H1 (cell line): Measurements from ENCODE around the gene ARHGAP24. TPM values are rescaled to one million over a fixed set of nuclear protein-coding genes. Genes with fewer than 3 reads are reported as not detected.

ENCODE experiments used
- CTCF ChIA-PET: fragments of 300-600 bp; sonication (Branson Sonifier 250); formaldehyde crosslinking; loops from one replicate; lab custom pipeline; 2021; ENCODE audit not compliant: partially characterized antibody; lab: Charles Lee
- POLR2A ChIA-PET: fragments of 300-600 bp; sonication (Branson Sonifier 250); formaldehyde crosslinking; loops from one replicate; lab custom pipeline; 2021; ENCODE audit warnings: inconsistent platforms; ENCODE audit not compliant: partially characterized antibody; lab: Charles Lee
- DNase-seq, 2 experiments: peaks; one replicate each; pipeline versions ENCODE4 v3.0.0 to v3.0.0-alpha.2; 2010 to 2022; ENCODE audit warnings: low spot score in 2 of 2, low read depth in 1 of 2, mixed read lengths in 1 of 2
- FAIRE-seq: peaks from 2 replicates; lab custom pipeline; 2011; peaks lifted over from hg19 to GRCh38; lab: Jason Lieb, UNC
- H2AFZ ChIP-seq: 2 replicates; pipeline ENCODE4 v1.8.1; 2012; ENCODE audit warnings: low read length, inconsistent platforms
- H2AK5ac ChIP-seq: 2 replicates; pipeline ENCODE4 v1.6.1; 2013; ENCODE audit warnings: low read depth, low read length
- H2BK120ac ChIP-seq: replicated peaks from 2 replicates; pipeline ENCODE3; 2013; ENCODE audit warnings: low read depth, low read length, inconsistent platforms
- H2BK12ac ChIP-seq: 2 replicates; pipeline ENCODE4 v1.6.1; 2013; ENCODE audit warnings: low read depth, low read length
- H2BK15ac ChIP-seq: 2 replicates; pipeline ENCODE4 v1.6.1; 2013; ENCODE audit warnings: low read length
- H2BK20ac ChIP-seq: 2 replicates; pipeline ENCODE4 v1.6.1; 2013; ENCODE audit warnings: low read length
- H2BK5ac ChIP-seq: 2 replicates; pipeline ENCODE4 v1.6.1; 2013; ENCODE audit warnings: low read depth, low read length
- H3K14ac ChIP-seq: 2 replicates; pipeline ENCODE4 v1.6.1; 2013; ENCODE audit warnings: inconsistent platforms; ENCODE audit not compliant: insufficient read length
- H3K18ac ChIP-seq: 2 replicates; pipeline ENCODE4 v1.6.1; 2013; ENCODE audit warnings: low read length; ENCODE audit errors: extremely low read depth
- H3K23ac ChIP-seq: 2 replicates; pipeline ENCODE4 v1.6.1; 2013; ENCODE audit warnings: inconsistent platforms; ENCODE audit not compliant: insufficient read length
- H3K23me2 ChIP-seq: 2 replicates; pipeline ENCODE4 v1.6.1; 2013; ENCODE audit warnings: low read depth, low read length
- H3K27ac ChIP-seq: 2 replicates; pipeline ENCODE4 v1.6.1; 2011; ENCODE audit warnings: low read depth, low read length, inconsistent platforms
- H3K27me3 ChIP-seq, 4 experiments: replicated peaks in 1 of 4; 1 replicate in 1 of 4; 2 replicates in 3 of 4; pipeline versions ENCODE4 v1.6.1 to v1.8.1; 2011 to 2013; ENCODE audit warnings: low read length in 3 of 4, mild to moderate bottlenecking in 3 of 4, inconsistent platforms in 2 of 4, mixed read lengths in 2 of 4, moderate library complexity in 1 of 4; ENCODE audit not compliant: control insufficient read depth in 3 of 4, insufficient read depth in 3 of 4; ENCODE audit errors: extremely low read depth in 1 of 4
- H3K36me3 ChIP-seq, 4 experiments: 2 replicates each; pipeline versions ENCODE4 v1.6.1 to v1.8.1; 2011 to 2013; ENCODE audit warnings: mild to moderate bottlenecking in 4 of 4, low read length in 3 of 4, moderate library complexity in 2 of 4, control low read depth in 1 of 4, inconsistent platforms in 1 of 4; ENCODE audit not compliant: insufficient read depth in 4 of 4, control insufficient read depth in 2 of 4
- H3K4ac ChIP-seq: replicated peaks from 2 replicates; pipeline ENCODE3; 2013; ENCODE audit warnings: low read length, low read depth, mixed read lengths, inconsistent platforms; ENCODE audit not compliant: insufficient read length
- H3K4me1 ChIP-seq, 4 experiments: replicated peaks in 1 of 4; 1 replicate in 1 of 4; 2 replicates in 3 of 4; pipeline versions ENCODE4 v1.6.1 to v1.8.1; 2011 to 2013; ENCODE audit warnings: low read length in 3 of 4, inconsistent platforms in 2 of 4, mixed read lengths in 1 of 4; ENCODE audit not compliant: insufficient read depth in 4 of 4, control insufficient read depth in 3 of 4
- H3K4me2 ChIP-seq, 2 experiments: 2 replicates each; pipeline versions ENCODE4 v1.6.1 to v1.8.1; 2011 to 2013; ENCODE audit warnings: low read depth in 2 of 2, low read length in 2 of 2, control low read depth in 1 of 2, inconsistent platforms in 1 of 2, mild to moderate bottlenecking in 1 of 2; ENCODE audit not compliant: insufficient read depth in 1 of 2
- H3K4me3 ChIP-seq, 4 experiments: fragments of 200-600, 300-600 bp in 1 of 4; sonication (generic), shearing (Covaris generic), sonication (Bioruptor Twin) in 1 of 4; 2 replicates each; pipeline versions ENCODE4 v1.5.1 to v1.8.1; 2011 to 2016; ENCODE audit warnings: low read length in 4 of 4, low read depth in 3 of 4, control low read depth in 2 of 4, inconsistent platforms in 2 of 4, mild to moderate bottlenecking in 2 of 4, mixed read lengths in 1 of 4, moderate library complexity in 1 of 4; ENCODE audit not compliant: insufficient read depth in 2 of 4; ENCODE audit errors: extremely low read depth in 1 of 4
- H3K56ac ChIP-seq: replicated peaks from 2 replicates; pipeline ENCODE3; 2013; ENCODE audit warnings: low read depth, mild to moderate bottlenecking, mixed read lengths, low read length, inconsistent platforms; ENCODE audit not compliant: insufficient read length
- H3K79me1 ChIP-seq: 2 replicates; pipeline ENCODE4 v1.6.1; 2013; ENCODE audit warnings: low read depth, low read length, control low read depth
- H3K79me2 ChIP-seq, 2 experiments: 2 replicates each; pipeline versions ENCODE4 v1.6.1 to v1.8.1; 2012 to 2013; ENCODE audit warnings: low read length in 2 of 2, mild to moderate bottlenecking in 2 of 2, inconsistent platforms in 1 of 2; ENCODE audit not compliant: insufficient read depth in 2 of 2, control insufficient read depth in 1 of 2
- H3K9ac ChIP-seq, 4 experiments: replicated peaks in 1 of 4; 1 replicate in 1 of 4; 2 replicates in 3 of 4; pipeline versions ENCODE4 v1.6.1 to v1.8.1; 2011 to 2013; ENCODE audit warnings: low read depth in 3 of 4, low read length in 3 of 4, control low read depth in 2 of 4, mild to moderate bottlenecking in 2 of 4, moderate library complexity in 2 of 4, inconsistent platforms in 1 of 4; ENCODE audit errors: extremely low read depth in 1 of 4
- H3K9me3 ChIP-seq, 2 experiments: 2 replicates each; pipeline versions ENCODE4 v1.6.1 to v1.8.1; 2012 to 2013; ENCODE audit warnings: mild to moderate bottlenecking in 2 of 2, moderate library complexity in 2 of 2, control low read depth in 1 of 2, inconsistent platforms in 1 of 2, low read depth in 1 of 2, low read length in 1 of 2, mixed read lengths in 1 of 2; ENCODE audit not compliant: insufficient read depth in 2 of 2
- H4K20me1 ChIP-seq, 2 experiments: replicated peaks in 1 of 2; 2 replicates each; pipeline versions ENCODE3 to v1.8.1; 2011 to 2013; ENCODE audit warnings: inconsistent platforms in 2 of 2, low read length in 2 of 2, mild to moderate bottlenecking in 1 of 2; ENCODE audit not compliant: insufficient read depth in 2 of 2, control insufficient read depth in 1 of 2
- H4K5ac ChIP-seq: 2 replicates; pipeline ENCODE4 v1.6.1; 2013; ENCODE audit warnings: low read length, low read depth, mixed read lengths, inconsistent platforms; ENCODE audit not compliant: insufficient read length
- H4K8ac ChIP-seq: 2 replicates; pipeline ENCODE4 v1.8.0; 2013; ENCODE audit warnings: mild to moderate bottlenecking, moderate library complexity, low read length, inconsistent platforms; ENCODE audit not compliant: insufficient read depth; ENCODE audit errors: extremely low read depth
- H4K91ac ChIP-seq: replicated peaks from 2 replicates; pipeline ENCODE3; 2013; ENCODE audit warnings: low read length, mixed read lengths, inconsistent platforms; ENCODE audit not compliant: insufficient read length
- CHD2 ChIP-seq: IDR thresholded peaks from 2 replicates; pipeline ENCODE4 v1.6.1; 2012; ENCODE audit warnings: low read length, improper control_type of control experiment
- JUN ChIP-seq: IDR thresholded peaks from 2 replicates; pipeline ENCODE4 v1.6.1; 2011; ENCODE audit warnings: low read depth, mild to moderate bottlenecking, improper control_type of control experiment, low read length
- KDM4A ChIP-seq: IDR thresholded peaks from one replicate; pipeline ENCODE4 v1.7.1; 2012; ENCODE audit warnings: low read depth, mild to moderate bottlenecking, moderate library complexity, low read length, inconsistent platforms; ENCODE audit not compliant: severe bottlenecking
- TBP ChIP-seq: IDR thresholded peaks from 2 replicates; pipeline ENCODE4 v1.6.1; 2011; ENCODE audit warnings: low read depth, low read length, improper control_type of control experiment
- TEAD4 ChIP-seq: IDR thresholded peaks from 2 replicates; pipeline ENCODE4 v1.6.1; 2012; ENCODE audit warnings: low read depth, low read length, inconsistent platforms, mixed read lengths
- WGBS, 2 experiments: shearing (Covaris generic) in 1 of 2; methylation state at CpG; one replicate each; pipeline versions ENCODE4 v1.1.6 to v1.1.7; 2013 to 2015; ENCODE audit warnings: low lambda C conversion rate in 2 of 2, mixed read lengths in 2 of 2, inconsistent platforms in 1 of 2, low coverage in 1 of 2, missing lambda C conversion rate in 1 of 2; ENCODE audit not compliant: insufficient replicate concordance in 2 of 2, insufficient coverage in 1 of 2, insufficient read length in 1 of 2; ENCODE audit errors: extremely low coverage in 1 of 2, missing lambda C conversion rate in 1 of 2; 5-methylcytosine and 5-hydroxymethylcytosine counted together
- polyA plus RNA-seq, 7 experiments: library from polyadenylated mRNA; depleted of rRNA in 3 of 7; stranded (reverse) in 5 of 7; unstranded in 2 of 7; fragments of >200 nt in 5 of 7; fragments of 200-250 nt in 2 of 7; gene quantifications; 1 replicate in 5 of 7; 2 replicates in 1 of 7; 4 replicates in 1 of 7; pipeline versions ENCODE4 v1.2.1 to v1.2.3, GENCODE V29; 2011 to 2013; ENCODE audit warnings: missing spikeins in 2 of 7, mixed read lengths in 2 of 7
- total RNA-seq: library from RNA; stranded (reverse); fragmentation: NEBNext Ultra II Directional; extraction: Animal tissue kit (Norgen Biotek cat#: 25700); gene quantifications from 2 replicates; pipeline ENCODE4 v1.2.1, GENCODE V29; 2021
- TF ChIP-seq, protein P1 (sequence below), 3 experiments: IDR thresholded peaks; 1 replicate in 2 of 3; 2 replicates in 1 of 3; pipeline versions ENCODE4 v1.5.1 to v1.6.1; 2011; ENCODE audit warnings: low read length in 3 of 3, mild to moderate bottlenecking in 3 of 3, inconsistent platforms in 2 of 3, low read depth in 1 of 3, moderate library complexity in 1 of 3; ENCODE audit not compliant: insufficient read depth in 1 of 3; ENCODE audit errors: control extremely low read depth in 1 of 3

ARHGAP24 gene
- total and polyA plus RNA-seq, 2 of the 8 experiments (the other 6 are each of a cell fraction or from before 2014, with no cell fraction given): 0.08 to 0.50 TPM

DNA sequence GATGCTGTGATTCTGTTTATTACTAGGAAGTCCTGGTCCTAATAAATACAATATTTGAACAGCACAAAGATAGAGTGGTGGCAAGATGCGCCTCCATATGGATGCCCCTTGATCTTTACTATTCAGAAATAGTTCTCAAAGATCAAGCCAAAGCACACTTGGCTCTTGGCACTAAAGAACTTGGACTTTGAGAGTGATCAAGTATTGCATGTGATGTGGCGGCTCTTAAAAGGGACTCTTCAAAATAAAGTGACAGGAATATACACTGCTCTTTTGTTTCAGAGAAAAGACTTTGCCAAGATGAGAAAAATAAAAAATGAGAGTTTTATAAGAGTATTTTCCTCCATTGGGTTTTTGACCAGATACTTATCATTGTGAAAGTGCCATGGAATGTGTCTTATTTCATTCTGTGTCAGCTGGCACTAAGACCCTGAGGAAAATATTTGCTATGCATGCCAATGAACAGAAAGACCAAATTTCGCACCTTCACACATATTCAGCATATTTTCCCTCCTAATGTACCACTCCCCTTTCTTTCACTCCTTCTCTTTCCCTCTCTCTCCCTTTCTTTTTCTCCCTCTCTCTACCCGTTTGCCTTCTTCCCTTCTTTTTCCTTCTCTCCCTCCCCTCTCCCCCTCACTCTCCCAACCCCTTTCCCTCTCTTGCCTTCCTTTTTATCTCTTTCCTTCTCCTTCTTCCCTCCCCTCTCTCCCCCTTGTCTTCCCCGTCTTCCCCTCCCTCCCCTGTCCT lies 35.1 kb downstream of the ARHGAP24 start:
- H3K23me2 ChIP-seq: no peaks in the 10 kb centered on the region; the same call in 1 of the 2 replicates
- H3K4me3 ChIP-seq: no peak overlapping the region
- no peak overlapping the region for H4K5ac ChIP-seq
- no peak overlapping the region for H2BK15ac ChIP-seq
- TF ChIP-seq TEAD4 (no peak), KDM4A (no peak), CHD2 (no peak), TBP (no peak), JUN (no peak)
- TF ChIP-seq, protein P1, sequence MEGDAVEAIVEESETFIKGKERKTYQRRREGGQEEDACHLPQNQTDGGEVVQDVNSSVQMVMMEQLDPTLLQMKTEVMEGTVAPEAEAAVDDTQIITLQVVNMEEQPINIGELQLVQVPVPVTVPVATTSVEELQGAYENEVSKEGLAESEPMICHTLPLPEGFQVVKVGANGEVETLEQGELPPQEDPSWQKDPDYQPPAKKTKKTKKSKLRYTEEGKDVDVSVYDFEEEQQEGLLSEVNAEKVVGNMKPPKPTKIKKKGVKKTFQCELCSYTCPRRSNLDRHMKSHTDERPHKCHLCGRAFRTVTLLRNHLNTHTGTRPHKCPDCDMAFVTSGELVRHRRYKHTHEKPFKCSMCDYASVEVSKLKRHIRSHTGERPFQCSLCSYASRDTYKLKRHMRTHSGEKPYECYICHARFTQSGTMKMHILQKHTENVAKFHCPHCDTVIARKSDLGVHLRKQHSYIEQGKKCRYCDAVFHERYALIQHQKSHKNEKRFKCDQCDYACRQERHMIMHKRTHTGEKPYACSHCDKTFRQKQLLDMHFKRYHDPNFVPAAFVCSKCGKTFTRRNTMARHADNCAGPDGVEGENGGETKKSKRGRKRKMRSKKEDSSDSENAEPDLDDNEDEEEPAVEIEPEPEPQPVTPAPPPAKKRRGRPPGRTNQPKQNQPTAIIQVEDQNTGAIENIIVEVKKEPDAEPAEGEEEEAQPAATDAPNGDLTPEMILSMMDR (IDR thresholded peaks at IDR 0.05; ENCODE audit: control extremely low read depth in 1 of 3, insufficient read depth in 1 of 3, low read depth in 1 of 3, low read length in 3 of 3): no peak
- TF ChIP-seq, all 59 proteins: peak for 0
- Histone ChIP-seq H4K20me1 (no peaks in the 10 kb centered on the region), H3K4ac (no peak overlapping the region), H3K27me3 (no peaks in the 10 kb centered on the region), H2BK120ac (no peak overlapping the region), H3K79me2 (no peaks in the 10 kb centered on the region), H2AFZ (0 out of 2 replicates have a peak overlapping the region, but pooled peaks have one; percentile 57), H2BK12ac (no peak overlapping the region), H3K4me2 (no peak overlapping the region), H3K9ac (no peak overlapping the region), H4K91ac (no peak overlapping the region), H3K27ac (no peak overlapping the region), H3K23ac (no peak overlapping the region), H3K9me3 (no peaks in the 10 kb centered on the region; a peak in 1 of 4 replicates), H2BK20ac (no peak overlapping the region), H3K18ac (no peak overlapping the region), H4K8ac (no peak overlapping the region), H3K56ac (no peak overlapping the region), H3K4me1 (no peaks in the 10 kb centered on the region), H3K79me1 (no peaks in the 10 kb centered on the region), H2BK5ac (no peak overlapping the region), H2AK5ac (no peak overlapping the region), H3K14ac (no peak overlapping the region), H3K36me3 (no peaks in the 10 kb centered on the region)
- WGBS, 2 experiments: 75 to 88% methylated on average over 1 to 4 of the region's 5 CpGs
- no peak for DNase-seq
- CTCF ChIA-PET: no interaction called here
- POLR2A ChIA-PET: no interaction called here
- no peak for FAIRE-seq
